GM18498 (cell line): Measurements from ENCODE around the gene SBK2.
"Not testable (repeated sequence)": the region's sequence is repeated elsewhere in the genome, so short reads cannot be mapped to it uniquely, and the experiment has no call there.

ENCODE experiments used
- ATAC-seq: cut with Tn5 transposase; IDR thresholded peaks from one replicate; pipeline ENCODE4 v1.9.1; 2021; ENCODE audit warnings: mild to moderate bottlenecking, moderate library complexity; ENCODE audit not compliant: unreplicated experiment

SBK2 gene, protein sequence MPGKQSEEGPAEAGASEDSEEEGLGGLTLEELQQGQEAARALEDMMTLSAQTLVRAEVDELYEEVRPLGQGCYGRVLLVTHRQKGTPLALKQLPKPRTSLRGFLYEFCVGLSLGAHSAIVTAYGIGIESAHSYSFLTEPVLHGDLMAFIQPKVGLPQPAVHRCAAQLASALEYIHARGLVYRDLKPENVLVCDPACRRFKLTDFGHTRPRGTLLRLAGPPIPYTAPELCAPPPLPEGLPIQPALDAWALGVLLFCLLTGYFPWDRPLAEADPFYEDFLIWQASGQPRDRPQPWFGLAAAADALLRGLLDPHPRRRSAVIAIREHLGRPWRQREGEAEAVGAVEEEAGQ

DNA sequence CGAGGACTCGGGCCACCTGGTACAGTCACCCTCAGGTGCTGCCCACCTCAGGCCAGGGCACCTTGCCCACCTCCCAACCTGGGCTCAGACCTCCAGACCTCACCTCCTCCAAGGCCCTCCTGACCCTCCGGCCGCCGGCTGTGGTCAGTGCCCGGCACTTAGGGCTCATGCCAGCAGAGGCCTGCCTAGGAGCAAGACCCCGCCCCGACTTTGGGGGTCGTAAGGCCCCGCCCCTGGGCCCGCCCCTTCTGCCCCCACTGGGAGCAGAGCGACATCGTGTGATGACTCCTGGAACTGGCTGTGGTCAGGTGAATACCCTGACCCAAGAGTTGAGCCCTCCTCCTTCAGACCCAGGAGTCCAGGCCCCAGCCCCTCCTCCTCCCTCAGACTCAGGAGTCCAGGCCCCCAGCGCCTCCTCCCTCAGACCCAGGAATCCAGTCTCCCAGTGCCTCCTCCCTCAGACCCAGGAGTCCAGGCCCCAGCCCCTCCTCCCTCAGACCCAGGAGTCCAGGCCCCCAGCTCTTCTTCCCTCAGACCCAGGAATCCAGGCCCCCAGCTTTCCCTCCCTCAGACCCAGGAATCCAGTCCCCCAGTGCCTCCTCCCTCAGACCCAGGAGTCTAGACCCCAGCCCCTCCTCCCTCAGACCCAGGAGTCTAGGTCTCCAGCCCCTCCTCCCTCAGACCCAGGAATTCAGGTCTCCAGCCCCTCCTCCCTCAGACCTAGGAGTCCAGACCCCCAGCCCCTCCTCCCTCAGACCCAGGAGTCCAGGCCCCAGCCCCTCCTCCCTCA is at the start of gene SBK2:
SBK2 (minus strand) TSS at position 183 of the 790 bp plus-strand sequence. CDS start 839 bp downstream, outside the sequence.
- ATAC-seq = no peak

DNA sequence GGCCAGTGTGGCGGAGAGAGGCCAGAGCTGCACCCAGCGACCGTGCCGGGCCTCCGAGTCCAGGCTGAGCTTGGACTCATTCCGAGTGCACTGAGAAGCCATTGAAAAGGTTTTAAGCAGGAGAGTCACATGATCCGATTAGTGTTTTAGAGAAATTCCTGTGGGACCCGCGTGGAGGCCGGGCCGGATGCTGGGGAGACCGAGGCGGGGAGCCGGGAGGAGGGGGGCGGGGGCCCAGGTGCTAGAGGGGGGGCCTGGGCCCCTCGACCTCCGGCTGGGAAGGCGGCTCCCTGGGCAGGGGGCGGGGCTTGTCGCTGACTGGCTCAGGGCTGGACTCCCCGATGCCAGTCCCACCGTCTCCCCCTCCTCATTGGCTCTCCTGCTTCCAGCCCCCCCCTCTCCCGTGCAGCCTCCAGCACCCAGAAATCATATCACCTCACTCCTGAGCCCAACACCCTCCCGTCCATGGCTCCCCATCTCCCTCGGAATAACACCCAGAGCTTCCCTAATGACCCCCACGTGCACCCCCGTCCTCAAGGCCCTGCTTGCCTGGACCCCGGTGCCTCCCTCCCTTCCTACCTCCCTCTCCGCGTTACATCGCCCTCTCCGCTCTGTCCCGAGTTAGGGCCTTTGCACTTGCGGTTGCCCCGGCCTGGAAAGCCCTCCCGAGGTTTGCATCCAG is 48.9 kb upstream of the SBK2 start:
- no peak for ATAC-seq

DNA sequence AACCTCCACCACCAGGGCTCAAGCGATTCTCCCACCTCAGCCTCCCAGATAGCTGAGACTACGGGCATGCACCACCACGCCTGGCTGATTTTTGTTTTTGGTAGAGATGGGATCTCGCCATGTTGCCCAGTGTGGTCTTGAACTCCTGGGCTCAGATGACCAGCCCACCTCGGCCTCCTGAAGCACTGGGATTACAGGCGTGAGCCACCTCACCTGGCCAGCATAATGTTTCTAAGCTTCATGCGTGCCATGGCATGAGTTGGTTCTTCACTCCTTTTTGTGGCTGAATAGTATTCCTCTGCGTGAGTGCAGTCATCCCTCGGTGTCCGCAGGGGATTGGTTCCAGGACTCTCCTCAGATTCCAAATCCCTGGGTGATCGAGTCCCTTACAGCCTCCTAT is 47.9 kb upstream of the SBK2 start:
- no peak for ATAC-seq

DNA sequence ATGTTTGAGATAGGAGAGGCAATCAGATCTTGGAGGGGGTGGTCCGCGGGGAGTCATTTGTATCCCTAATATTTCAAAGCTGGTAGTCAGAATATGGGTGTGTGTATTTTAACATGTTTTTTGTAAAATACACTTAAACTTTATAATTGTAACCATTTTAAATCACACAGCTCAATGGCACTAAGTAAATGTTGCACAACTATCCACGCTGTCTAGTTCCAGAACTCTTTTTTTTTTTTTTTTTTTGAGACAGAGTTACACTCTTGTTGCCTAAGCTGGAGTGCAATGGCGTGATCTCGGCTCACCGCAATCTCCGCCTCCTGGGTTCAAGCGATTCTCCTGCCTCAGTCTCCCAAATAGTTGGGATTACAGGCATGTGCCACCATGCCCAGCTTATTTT is 47.0 kb upstream of the SBK2 start:
- ATAC-seq = not testable (repeated sequence)

DNA sequence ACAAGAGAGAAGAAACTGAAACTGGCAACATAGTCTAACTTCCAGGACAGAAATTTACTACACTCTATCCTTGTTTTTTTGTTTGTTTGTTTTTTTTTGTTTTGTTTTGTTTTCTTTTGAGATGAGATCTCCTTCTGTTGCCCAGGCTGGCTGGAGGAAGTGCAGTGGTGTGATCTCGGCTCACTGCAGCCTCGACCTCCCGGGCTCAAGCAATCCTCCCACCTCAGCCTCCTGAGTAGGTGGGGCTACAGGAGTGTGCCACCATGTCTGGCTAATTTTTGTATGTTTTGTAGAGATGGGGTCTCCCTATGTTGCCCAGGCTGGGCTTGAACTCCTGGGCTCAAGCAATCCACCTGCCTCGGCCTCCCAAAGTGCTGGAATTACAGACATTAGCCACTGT is 45.4 kb upstream of the SBK2 start:
- ATAC-seq = not testable (repeated sequence)

DNA sequence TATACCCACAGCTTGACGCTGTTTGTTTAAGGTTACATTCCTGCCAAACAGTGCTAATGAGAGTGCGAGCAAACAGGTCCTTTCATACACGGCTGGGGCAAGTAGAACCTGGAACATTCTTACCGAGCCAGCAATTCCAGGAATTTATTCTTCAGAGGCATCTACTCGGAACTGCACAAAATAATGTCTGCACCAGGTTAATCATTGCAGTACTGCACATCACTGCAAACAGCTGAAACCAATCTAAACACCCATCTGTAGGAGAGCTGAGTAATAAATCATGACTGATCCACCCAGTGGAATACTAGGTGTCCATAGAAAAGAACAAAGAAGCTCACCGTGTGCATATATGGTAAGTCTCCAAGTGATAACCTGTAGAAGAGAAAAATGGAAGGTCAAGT is 44.9 kb upstream of the SBK2 start:
- ATAC-seq = no peak

DNA sequence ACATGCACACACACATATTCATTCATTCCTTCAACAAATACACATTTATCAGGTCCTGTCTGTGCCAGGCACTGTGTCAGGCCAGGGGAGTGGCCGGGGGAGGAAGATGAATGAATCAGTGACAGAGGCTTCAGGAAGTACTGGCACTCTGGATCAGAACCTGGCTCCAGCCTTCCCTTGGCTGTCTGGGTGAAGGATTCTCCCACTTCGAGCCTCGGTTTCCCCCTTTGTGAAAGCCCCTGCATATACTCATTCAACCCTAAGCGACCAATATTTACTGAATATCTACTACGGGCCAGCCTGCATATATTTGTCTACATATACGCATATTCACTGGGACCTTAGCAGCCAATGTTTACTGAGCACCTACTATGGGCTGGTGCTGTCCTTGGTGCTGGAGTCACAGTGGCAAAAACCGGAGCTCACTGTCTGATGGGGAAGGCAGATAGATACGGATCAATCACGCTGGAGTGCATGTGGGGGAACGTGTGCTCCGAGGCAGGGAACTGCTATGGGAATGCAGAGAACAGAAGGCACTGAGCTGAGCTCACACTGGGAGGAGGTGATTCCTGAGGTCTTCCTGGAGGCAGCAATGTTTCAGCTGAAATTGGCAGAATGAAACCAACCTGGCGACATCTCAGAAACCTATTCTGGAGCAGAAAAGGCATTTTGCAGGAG is 44.4 kb upstream of the SBK2 start:
- ATAC-seq = no peak

DNA sequence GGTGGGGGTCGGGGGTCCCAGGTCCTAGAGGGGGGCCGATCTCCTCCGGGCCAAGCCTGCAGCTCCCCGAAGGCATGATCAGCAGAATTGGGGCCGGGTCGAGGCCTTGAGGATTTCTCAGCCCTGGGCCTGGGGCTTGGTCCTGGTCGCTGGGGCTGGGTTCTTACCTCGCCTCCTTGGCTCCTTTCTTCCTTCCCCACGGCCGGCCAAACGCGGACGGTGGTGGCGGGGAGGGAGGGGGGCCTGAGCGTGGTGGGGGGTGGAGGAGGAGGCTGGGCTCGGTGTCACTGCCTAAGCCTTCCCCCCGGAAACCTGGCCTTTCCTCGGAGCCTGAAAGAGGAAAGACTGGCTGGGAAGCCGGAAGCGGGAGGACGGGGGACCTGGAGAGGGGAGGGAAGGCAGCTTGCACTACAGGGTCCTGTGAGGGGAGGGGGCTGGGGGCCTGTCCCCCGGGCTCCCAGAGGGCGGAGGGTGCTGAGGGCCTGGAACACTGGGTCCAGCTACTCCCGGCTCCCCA is 43.8 kb upstream of the SBK2 start, which contains the start of gene ZNF579:
ZNF579 (minus strand) TSS at position 221 of the 517 bp plus-strand sequence. CDS start 1,209 bp downstream, outside the sequence.
- ATAC-seq = no peak

DNA sequence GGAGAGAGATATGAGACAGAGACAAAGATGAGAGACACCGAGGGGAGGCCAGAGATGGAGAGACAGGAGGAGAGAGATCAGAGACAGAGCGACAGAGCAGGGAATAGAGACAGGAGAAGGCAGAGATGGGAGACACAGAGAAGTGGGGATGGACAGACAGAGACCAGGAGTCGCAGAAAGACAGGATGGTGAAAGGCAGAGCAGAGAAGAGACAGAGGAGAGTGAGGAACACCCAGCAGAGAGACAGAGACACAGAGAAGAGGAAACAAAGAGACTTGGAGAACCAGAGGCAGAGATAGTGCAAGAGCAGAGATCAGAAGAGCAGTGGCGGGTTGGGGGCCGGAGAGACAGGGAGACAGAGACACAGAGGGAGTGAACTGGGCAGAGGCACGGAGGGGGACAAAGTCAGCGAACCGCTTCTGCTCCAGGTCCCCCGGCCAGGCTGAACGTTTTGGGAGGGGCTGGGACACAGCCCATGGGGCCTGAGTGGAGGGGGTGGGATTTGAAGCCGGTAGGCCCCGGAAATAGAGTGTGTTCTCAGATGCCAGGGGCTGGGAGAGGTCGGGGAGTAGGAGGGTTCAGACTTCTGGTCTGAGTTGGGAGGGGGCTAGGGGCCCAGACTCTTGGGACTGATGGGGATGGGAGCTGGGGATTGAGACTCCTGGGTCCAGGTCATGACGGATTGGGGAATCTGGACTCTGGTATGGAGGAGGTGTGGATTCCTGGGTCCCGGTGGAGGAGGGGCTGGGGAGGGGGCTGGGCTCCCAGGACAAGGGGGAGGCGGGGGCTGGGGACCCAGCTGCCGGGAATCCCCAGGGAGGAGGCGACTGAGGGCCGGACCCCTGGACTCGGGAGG is 43.1 kb upstream of the SBK2 start:
- ATAC-seq = no peak

DNA sequence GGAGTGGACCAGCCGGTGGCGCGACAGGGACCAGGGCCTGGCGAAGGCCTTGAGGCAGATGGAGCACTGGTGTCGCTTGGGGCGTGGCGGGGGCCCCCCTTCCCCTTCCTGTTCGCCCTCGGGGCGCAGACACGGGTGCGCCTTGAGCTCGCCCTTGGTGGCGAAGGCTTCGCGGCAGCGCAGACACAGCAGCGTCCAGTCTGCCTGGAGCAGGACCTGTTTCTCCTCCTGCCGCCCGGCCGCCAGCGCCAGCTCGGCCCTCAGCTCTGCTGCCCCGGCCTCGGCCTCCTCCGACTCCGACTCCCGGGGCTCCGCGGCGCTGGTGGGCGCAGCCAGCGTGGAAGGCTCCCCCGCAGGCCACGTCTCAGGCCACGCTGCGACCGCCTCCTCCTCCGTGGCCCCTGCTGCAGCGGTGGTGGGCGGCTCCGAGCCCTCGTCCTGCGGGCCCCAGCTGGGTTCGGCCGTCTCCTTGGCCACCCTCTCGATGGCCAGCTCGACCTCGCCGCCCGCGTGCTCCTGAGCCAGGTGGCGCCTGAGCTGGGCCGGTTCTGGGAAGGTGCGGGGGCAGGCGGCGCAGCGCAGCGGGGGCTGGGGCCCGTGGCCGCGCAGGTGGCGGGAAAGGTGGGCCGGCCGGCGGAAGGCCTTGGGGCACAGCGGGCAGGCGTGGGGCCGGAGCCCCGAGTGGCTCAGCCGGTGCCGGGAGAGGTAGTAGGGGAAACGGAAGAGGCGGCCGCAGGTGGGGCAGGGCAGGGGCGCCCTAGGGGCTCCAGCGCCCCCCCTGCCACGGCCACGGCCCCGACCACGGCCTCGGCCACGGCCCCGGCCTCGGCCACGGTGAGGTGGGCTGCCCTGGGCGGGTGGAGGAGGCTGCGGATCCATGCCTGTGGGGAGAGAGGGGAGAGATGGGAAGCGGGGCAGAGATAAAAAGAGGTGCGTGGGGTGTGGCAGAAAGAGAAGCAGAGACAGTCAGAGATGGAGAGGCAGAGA is 42.1 kb upstream of the SBK2 start:
- no peak for ATAC-seq

DNA sequence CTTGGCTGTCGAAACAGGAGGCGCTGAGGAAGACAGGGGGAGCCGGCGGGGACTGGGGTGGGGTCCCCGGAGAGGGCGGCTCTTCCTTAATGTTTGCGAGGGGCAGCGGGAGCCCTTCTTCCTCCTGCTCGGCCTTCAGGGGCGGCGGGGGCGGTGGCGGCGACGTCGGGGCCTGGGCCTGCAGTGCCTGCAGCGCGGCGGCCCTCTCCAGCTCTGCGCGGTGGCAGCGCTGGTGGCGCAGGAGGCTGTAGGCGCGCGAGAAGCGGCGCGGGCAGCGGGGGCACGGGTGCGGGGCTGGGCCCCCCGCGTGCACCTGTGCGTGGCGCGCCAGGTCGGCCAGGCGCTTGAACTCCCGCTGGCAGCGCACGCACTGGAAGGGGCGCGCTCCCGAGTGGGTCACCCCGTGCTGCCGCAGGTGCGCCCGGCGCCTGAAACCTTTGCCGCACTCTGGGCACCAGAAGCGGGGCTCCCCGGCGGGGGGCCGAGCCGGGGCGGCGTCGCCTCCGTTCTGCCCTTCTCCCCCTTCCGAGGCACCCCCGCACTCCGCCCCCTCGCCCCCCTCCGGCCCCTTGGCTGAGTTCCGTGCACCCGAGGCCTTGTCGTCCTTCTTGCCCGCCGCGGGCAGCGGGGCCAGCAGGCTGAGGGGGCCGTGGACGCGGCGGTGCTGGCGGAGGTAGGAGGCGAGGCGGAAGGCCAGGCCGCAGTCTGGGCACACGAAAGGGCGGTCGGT is 41.3 kb upstream of the SBK2 start:
- no peak for ATAC-seq

DNA sequence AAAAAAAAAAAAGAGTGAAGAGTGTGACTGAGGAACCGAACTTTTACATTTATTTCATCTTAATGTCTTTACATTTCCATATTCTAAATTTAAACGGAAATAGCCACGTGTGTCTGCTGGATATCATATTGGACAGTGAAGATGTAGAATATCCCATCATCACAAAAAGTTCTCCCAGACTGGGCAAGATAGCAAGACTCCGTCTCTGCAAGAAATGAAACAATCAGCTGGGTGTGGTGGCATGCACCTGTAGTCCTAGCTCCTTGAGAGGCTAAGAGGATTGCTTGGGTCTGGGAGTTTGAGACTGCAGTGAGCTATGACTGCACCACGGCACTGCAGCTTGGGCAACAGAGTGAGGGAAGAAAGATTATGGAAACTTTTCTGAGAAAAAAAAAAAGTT is 39.8 kb upstream of the SBK2 start:
- ATAC-seq = no peak

DNA sequence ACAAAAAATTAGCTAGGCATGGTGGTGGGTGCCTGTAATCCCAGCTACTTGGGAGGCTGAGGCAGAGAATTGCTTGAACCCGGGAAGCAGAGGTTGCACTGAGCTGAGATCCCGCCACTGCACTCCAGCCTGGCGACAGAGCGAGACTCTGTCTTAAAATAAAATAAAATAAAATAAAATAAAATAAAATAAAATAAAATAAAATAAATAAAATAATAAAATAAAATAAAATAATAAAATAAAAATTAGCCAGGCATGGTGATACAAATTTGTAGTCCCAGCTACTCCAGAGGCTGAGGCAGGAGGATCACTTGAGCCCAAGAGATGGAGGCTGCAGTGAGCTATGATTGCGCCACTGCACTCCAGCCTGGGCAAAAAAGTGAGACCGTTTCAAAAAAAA is 37.0 kb upstream of the SBK2 start:
- ATAC-seq = not testable (repeated sequence)

DNA sequence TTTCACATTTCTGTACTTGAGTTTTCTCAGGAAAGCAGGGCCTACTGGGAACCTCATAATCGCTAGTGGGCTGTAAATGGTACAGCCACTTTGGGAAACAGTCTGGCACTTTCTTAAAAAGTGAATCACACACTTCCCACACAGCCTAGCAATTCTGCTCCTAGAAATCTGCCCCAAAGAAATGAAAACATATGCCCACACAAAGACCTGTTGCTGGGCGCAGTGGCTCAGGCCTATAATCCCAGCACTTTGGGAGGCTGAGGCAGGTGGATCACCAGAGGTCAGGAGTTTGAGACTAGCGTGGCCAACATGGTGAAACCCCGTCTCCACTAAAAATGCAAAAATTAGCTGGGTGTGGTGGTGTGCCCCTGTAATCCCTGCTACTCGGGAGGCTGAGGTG is 32.5 kb upstream of the SBK2 start:
- ATAC-seq = not testable (repeated sequence)

DNA sequence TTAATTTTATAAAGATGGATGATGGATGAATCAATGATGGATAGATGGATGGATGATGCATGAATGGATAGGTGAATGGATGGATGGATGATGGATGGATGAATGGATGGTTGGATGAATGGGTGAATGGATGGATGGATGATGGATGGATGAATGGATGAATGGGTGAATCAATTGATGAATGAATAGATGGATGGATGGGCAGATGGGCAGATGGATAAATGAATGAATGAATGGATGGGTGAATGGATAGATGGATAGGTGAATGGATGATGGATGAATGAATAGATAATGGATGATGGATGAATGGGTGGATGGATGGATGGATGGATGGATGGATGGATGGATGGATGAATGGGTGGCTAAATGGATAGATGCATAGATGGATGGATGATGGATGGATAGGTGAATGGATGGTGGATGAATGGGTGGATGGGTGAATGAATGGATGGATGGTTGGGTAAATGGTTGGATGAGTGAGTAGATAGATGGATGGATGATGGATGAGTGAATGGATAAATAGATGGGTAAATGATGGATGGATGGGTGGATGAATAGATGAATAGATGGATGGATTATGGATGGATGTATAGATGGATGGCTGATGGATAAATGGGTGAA is 30.9 kb upstream of the SBK2 start:
- no peak for ATAC-seq

DNA sequence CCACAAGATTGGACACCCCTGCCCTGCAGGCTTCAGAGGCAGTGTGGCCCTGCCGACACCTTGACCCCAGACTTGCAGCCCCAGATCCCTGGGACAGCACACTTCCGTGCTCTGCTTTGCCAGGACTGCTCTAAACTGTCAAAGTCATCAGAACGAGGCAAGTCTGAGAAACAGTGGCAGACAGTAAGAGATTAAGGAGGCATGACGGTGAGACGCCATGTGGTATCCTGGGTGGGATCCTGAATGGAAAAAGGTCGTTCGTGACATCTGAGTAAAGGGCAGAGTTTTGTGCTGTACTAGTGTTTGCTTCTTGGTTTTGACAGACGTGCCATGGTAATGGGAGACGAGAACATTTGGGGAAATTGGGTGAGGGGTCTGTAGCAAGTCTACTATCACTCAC is 29.9 kb upstream of the SBK2 start:
- no peak for ATAC-seq

DNA sequence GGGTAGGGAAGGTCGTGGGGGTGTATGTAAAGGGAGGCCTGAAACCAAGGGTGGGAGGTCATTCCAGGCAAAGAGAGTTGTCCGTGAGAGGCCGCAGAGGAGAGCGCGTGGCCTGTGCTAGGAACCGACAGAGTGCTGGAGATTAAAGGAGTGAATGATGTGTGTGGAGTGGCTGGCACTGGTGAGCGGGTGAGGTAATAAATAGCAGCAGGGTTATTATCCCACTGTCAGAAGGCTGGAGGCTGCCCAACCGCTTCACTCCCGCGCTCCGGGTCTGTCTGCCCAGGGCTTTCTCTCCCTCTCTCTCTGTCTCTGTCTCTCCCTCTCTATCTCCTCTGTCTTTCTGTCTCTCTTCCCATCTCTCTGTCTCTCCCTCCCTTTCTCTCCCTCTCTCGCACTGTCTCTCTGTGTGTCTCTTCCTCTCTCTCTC is 26.3 kb upstream of the SBK2 start:
- no peak for ATAC-seq
